Suprapubic skin (tissue), 4 donors: ENCODE data around the gene C1QTNF5. TPM values are rescaled to one million over a fixed set of nuclear protein-coding genes. Genes with fewer than 3 reads are reported as not detected.
A peak's percentile ranks its signal among the peaks of the same experiment; 100 is the strongest.

Source experiments
- DNase-seq, 2 donors: peaks; one replicate each; pipeline ENCODE4 v3.0.0-alpha.2; 2019; ENCODE audit warnings: low spot score in 2 of 2
- H3K27ac ChIP-seq: fragments of 200-600 bp; sonication (generic); one replicate; pipeline ENCODE4 v1.5.1; 2019
- H3K27me3 ChIP-seq: fragments of 200-600 bp; sonication (generic); one replicate; pipeline ENCODE4 v1.5.1; 2019
- H3K36me3 ChIP-seq: fragments of 200-600 bp; sonication (generic); one replicate; pipeline ENCODE4 v1.5.1; 2019
- H3K4me1 ChIP-seq: fragments of 200-600 bp; sonication (generic); one replicate; pipeline ENCODE4 v1.5.1; 2019
- H3K4me3 ChIP-seq: fragments of 200-600 bp; sonication (generic); one replicate; pipeline ENCODE4 v1.5.1; 2019; ENCODE audit warnings: mild to moderate bottlenecking
- H3K9me3 ChIP-seq: fragments of 200-600 bp; sonication (generic); one replicate; pipeline ENCODE4 v1.5.1; 2019
- EP300 ChIP-seq: sonication (generic); formaldehyde crosslinking; IDR thresholded peaks from one replicate; pipeline ENCODE4 v1.6.1; 2017; ENCODE audit warnings: antibody characterized with exemption
- POLR2A ChIP-seq, 2 donors: fragments of 450-650 bp; IDR thresholded peaks; one replicate each; pipeline ENCODE4 v1.6.1; 2017; ENCODE audit warnings: antibody characterized with exemption in 2 of 2, mild to moderate bottlenecking in 2 of 2, moderate library complexity in 2 of 2
- POLR2AphosphoS5 ChIP-seq, 3 donors: sonication (generic); formaldehyde crosslinking; IDR thresholded peaks; one replicate each; pipeline ENCODE4 v1.6.1; 2017; ENCODE audit warnings: antibody characterized with exemption in 3 of 3
- WGBS: methylation state at CpG from one replicate; pipeline ENCODE4 v1.1.5; 2018; 5-methylcytosine and 5-hydroxymethylcytosine counted together
- total RNA-seq, 4 donors: library from RNA; depleted of rRNA; stranded (reverse); fragments of >200 nt; gene quantifications; one replicate each; pipeline ENCODE4 v1.1.0, GENCODE V29; 2016
- TF ChIP-seq, protein P1 (sequence below), 2 donors: fragments of 200-600 bp in 1 of 2; fragments of 450-650 bp in 1 of 2; sonication (generic) in 1 of 2; IDR thresholded peaks; one replicate each; pipeline ENCODE4 v1.5.1; 2016 to 2019; ENCODE audit warnings: antibody characterized with exemption in 2 of 2, mild to moderate bottlenecking in 1 of 2, moderate library complexity in 1 of 2

The C1QTNF5 gene
- total RNA-seq, 4 donors from 2014 or later, result 3.7 to 9.8 (median 4.9) TPM

DNA sequence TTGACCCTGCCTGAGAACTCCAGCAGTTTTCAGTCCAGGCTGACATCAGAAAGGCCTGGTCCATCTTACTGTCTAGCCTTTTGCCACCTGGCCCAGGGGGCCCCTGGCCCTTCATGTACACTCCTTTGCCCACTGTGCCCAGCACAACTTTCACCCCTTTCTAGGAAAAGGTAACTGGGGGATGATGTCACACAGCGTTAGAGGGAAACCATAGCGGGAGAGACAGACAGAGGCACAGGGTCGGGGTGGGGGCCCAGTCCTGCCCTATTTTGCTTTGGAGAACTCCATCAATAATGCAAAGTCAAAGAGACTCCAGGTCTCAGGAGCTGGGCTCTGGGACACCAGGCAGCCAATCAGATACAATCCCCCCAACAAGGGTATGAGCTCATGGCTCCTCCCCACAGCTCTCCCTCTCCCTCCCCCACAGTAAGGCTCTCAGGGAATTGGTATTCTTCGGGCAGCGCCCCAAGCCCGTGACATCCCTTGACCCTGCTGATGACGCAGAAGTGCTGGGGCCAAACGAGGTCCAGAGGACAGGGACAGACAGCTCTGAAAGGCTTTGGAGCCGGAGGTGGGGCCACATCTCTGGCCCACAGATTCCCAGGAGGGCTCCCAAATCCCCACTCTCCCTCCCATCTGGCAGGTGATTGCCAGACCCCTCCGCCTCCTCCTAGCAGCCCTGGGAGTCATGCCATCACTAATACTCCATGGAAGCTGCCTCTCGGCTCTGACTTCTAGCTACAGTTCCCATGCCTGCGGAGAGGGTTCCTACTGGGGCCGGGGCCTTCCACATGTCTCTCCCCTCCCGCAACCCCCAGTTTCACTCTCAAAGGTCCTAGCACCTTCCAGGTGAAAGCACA, 34.9 kb upstream of the C1QTNF5 start:
- Histone ChIP-seq H3K4me1 (peaks cover 29% of the 10 kb centered on the region), H3K27me3 (no peaks in the 10 kb centered on the region), H3K9me3 (no peaks in the 10 kb centered on the region), H3K36me3 (no peaks in the 10 kb centered on the region), H3K27ac (peak overlapping the region; percentile 52), H3K4me3 (no peak overlapping the region)
- peak in 1 of 2 donors; percentile 69 for DNase-seq
- 60% methylated on average over 14 of the region's 14 CpGs for WGBS
- TF ChIP-seq POLR2A (IDR thresholded peaks at IDR 0.05) (no peak), EP300 (peak; percentile 47), POLR2AphosphoS5 (IDR thresholded peaks at IDR 0.05) (no peak)
- TF ChIP-seq, protein P1, sequence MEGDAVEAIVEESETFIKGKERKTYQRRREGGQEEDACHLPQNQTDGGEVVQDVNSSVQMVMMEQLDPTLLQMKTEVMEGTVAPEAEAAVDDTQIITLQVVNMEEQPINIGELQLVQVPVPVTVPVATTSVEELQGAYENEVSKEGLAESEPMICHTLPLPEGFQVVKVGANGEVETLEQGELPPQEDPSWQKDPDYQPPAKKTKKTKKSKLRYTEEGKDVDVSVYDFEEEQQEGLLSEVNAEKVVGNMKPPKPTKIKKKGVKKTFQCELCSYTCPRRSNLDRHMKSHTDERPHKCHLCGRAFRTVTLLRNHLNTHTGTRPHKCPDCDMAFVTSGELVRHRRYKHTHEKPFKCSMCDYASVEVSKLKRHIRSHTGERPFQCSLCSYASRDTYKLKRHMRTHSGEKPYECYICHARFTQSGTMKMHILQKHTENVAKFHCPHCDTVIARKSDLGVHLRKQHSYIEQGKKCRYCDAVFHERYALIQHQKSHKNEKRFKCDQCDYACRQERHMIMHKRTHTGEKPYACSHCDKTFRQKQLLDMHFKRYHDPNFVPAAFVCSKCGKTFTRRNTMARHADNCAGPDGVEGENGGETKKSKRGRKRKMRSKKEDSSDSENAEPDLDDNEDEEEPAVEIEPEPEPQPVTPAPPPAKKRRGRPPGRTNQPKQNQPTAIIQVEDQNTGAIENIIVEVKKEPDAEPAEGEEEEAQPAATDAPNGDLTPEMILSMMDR (IDR thresholded peaks at IDR 0.05), result no peak

DNA sequence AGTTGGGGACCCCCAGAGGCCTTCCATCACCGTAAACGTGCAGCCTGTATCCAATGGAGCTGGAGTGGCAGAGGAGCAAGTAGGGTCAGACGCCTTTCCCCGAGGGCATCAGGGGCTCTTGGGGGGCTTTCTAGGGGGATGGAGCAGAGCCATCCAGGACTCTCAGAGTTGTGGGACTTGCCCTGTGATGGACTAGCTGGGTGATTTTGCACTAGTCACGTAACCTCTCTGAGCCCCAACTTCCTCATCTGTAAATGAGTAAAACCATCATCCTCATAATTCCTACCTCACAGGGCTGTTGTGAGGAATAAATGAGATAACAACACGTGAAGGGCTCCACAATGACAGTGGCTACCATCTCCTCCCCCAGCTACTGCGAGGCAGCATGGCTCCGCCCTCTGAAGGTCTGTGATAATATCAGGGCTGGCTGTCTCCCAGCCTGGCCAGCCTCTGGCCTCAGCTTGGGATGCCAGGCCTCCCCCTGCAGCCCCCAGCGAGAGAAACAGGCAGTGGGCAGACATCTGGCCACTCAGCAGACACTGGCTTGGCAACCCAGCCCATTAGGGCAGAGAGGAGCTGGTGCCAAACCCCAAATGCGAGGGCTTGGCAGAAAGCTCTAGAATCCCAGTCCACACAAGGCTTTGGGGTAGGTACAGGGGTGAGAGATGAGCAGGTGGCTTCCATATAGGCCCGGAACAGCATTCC, 34.1 kb upstream of the C1QTNF5 start:
- TF ChIP-seq POLR2AphosphoS5 (IDR thresholded peaks at IDR 0.05), result no peak
- TF ChIP-seq, protein P1 (IDR thresholded peaks at IDR 0.05), result no peak
- no peak for TF ChIP-seq EP300
- TF ChIP-seq POLR2A (IDR thresholded peaks at IDR 0.05), result no peak
- H3K27me3 ChIP-seq, result no peaks in the 10 kb centered on the region
- H3K27ac ChIP-seq, result no peak overlapping the region
- peak in 1 of 2 donors; percentile 43 for DNase-seq
- 49% methylated on average over 6 of the region's 11 CpGs for WGBS
- H3K9me3 ChIP-seq, result no peaks in the 10 kb centered on the region
- no peaks in the 10 kb centered on the region for H3K36me3 ChIP-seq
- no peak overlapping the region for H3K4me3 ChIP-seq
- H3K4me1 ChIP-seq, result peaks cover 31% of the 10 kb centered on the region

DNA sequence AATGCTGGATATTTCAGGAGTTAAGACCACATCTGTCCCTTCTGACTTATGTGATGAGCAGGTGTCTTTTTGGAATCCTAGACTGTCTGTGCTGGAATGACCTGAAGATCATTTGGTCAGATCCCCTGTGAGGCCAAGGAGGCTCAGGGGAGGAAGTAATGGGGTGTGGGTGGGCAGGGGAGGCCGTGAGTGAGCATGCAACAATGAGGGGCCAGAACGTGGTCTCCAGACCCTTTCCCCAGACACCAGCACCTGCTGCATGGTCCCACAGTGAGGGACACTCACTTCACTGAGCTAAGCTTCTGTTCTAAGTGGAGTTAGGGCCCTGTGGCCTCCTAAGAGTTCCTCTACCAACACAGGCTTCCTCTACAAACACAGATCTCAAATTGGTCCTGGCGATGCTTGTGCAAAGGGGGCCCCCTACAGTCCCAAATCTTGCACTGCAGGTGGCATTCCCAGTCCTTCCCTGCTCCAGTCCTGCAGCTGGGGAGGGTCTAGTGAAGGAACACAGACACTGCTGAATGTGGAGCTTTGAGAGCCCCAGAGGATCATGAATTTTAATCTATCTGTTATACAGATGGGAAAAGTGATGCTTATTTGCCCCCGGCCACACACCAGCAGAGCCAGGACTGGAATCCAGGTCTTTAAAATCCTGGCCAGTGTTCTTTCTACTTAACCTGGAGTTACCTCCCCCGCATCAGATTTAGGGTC, 33.4 kb upstream of the C1QTNF5 start:
- 56% methylated on average over 5 of the region's 5 CpGs for WGBS
- Histone ChIP-seq H3K36me3 (no peaks in the 10 kb centered on the region), H3K9me3 (no peaks in the 10 kb centered on the region), H3K27ac (no peak overlapping the region), H3K4me1 (peaks cover 35% of the 10 kb centered on the region), H3K27me3 (no peaks in the 10 kb centered on the region), H3K4me3 (no peak overlapping the region)
- TF ChIP-seq EP300 (no peak), POLR2A (IDR thresholded peaks at IDR 0.05) (no peak), POLR2AphosphoS5 (IDR thresholded peaks at IDR 0.05) (no peak)
- TF ChIP-seq, protein P1 (IDR thresholded peaks at IDR 0.05), result peak; percentile 60 to 85
- DNase-seq, result peak in 1 of 2 donors; percentile 73

DNA sequence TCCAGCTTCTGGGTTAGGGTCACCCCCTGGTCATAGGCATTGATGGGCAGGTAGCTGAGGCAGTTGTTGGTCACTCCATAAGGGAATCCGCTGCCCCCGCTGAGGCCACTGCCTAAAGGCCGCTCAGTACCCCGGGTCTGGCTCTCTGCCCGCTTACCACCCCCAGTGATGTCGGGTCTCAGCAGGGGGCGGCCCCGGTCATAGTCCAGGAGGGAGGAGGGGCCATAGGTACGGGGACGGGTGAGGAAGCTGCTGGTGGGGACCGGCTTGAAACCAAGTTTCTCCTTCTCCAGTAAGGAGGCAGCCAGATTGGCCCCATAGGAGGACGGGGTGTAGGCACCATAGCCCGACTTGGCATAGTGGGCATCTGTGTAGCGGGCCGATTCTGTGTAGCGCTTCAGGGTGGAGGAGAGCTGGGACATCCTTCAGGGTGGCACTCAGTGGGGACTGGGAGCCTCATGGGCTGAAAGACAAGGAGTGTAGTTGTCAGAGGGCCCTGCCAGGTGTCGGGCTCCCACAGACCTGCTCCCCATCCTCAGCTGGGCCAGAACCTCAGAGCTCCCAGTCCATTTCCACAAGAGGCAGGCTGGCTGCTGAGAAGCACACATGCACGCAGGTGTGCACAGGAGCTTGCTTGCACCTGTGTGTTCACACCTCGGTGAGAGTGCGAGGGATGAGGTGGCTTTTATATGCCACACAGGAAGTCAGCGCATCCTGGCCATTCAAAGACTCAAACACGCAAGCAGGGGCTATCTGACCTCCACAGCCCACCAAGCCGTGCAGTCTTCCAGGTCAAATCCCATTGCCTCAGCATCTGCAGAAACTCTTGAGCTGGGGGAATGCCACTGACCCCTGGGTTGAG, 32.6 kb upstream of the C1QTNF5 start:
- WGBS, result 91% methylated on average over 10 of the region's 23 CpGs
- DNase-seq, result peak in 1 of 2 donors; percentile 66
- H3K4me3 ChIP-seq, result no peak overlapping the region
- H3K27ac ChIP-seq, result no peak overlapping the region
- TF ChIP-seq, protein P1 (IDR thresholded peaks at IDR 0.05), result no peak
- TF ChIP-seq POLR2AphosphoS5 (IDR thresholded peaks at IDR 0.05) (no peak), POLR2A (IDR thresholded peaks at IDR 0.05) (no peak)
- peaks cover 43% of the 10 kb centered on the region for H3K4me1 ChIP-seq
- no peaks in the 10 kb centered on the region for H3K27me3 ChIP-seq
- H3K36me3 ChIP-seq, result no peaks in the 10 kb centered on the region
- H3K9me3 ChIP-seq, result no peaks in the 10 kb centered on the region
